Muscle of back (tissue), 11 donors: Measurements from ENCODE around the gene PLAGL1. TPM values are rescaled to one million over a fixed set of nuclear protein-coding genes. Genes with fewer than 3 reads are reported as not detected.
"Not testable (repeated sequence)": the region's sequence is repeated elsewhere in the genome, so short reads cannot be mapped to it uniquely, and the experiment has no call there.

Experiments used
- DNase-seq, 3 donors: peaks; one replicate each; pipeline versions ENCODE4 v3.0.0 to v3.0.0-alpha.2; 2013
- polyA plus RNA-seq, 10 donors: library from polyadenylated mRNA; unstranded; fragments of 120-200 nt; gene quantifications; one replicate each; pipeline ENCODE4 v1.2.1, GENCODE V29; 2013; ENCODE audit not compliant: insufficient read length in 10 of 10

Gene PLAGL1
- polyA plus RNA-seq, 10 donors = 174 to 444 (median 257) TPM

GRCh38 chr6:143940011-143940597, 68.0 kb downstream of the PLAGL1 start:
- DNase-seq = peak in 1 of 3 donors; percentile 34

GRCh38 chr6:143939364-143939763, 68.7 kb downstream of the PLAGL1 start:
- DNase-seq = peak in 1 of 3 donors; percentile 40

- DNase-seq = peak in 1 of 3 donors; percentile 76
Observed at GRCh38 chr6:143937668-143937970, 70.4 kb downstream of the PLAGL1 start.

DNA sequence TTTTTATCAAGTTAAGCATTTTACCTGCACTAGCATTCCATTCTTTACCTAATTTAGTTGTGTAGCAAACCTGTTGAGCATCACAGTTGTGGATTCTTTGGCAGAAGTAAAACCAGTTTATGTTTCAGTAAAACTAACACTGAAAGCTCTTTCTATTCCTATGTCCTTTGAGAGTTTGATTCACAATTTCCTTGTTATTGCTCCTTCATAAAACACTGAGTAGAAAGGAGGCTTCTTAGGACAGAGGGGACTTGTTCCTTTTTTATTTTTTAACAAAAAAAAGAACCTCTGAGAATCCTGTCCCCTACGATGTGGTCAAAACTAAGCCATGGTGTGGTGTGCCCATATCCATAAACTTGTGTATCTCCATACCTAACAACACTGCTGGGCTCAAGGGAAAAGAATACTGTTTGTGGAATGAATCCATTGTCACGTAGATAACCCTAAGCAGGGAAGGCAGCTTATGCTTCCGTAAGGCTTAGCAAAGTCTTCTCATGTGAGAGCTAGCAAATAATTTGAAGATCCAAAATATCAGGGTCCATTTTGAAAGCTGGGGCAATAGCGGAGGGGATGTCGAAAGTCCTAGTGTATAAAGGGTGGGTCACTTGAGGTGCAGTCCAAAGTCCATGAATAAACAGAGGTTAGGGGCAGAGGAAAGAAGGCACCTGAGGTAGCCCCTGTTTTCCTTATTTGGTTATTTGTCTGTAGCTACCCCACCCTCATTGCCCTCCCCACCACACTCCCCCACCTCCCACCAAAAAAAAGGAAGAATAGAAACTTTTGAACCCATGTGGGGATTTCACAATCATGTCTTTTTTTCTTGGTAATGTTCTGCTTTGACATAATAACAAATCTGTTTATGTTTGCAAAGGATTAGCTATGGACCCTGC, 71.0 kb downstream of the PLAGL1 start:
- peak in 1 of 3 donors; percentile 58 for DNase-seq

GRCh38 chr6:143936347-143936746, 71.7 kb downstream of the PLAGL1 start:
- no peak for DNase-seq

- DNase-seq = peak in 1 of 3 donors; percentile 1
Observed at GRCh38 chr6:143934867-143935266, 73.2 kb downstream of the PLAGL1 start.

- peak in 1 of 3 donors; percentile 68 for DNase-seq
Observed at GRCh38 chr6:143934331-143934730, 73.7 kb downstream of the PLAGL1 start.

DNA sequence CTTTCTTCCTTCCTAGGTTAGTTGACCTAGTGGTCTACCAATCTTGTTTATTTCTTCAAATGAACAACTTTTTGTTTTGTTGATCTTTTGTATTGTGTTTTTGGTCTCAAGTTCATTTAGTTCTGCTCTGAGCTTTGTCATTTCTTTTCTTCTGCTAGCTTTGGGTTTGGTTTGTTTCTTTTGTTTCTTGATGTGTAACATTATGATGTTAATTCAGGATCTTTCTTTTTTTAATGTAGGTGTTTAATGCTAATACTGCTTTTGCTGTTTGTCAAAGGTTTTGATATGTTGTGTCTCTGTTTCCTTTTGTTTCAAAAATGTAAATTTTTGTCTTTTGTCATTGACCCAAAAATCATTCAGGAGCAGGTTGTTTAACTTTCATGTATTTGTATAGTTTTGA, 78.1 kb downstream of the PLAGL1 start:
- DNase-seq = no peak

DNA sequence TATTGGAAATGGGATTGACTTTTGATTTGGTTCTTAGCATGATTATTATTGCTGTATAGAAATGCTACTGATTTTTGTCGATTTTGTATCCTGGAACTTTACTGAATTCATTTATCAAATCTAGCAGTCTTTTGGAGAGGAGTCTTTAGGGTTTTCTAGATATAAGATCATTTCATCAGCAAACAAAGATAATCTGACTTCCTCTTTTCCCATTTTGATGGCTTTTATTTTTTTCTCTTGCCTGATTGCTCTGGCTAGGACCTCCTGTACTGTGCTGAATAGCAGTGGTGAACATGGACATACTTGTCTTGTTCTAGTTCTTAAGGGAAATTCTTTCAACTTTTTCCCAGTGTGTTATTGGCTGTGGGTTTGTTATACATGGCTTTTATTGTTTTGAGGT, 79.2 kb downstream of the PLAGL1 start:
- no peak for DNase-seq

GRCh38 chr6:143917026-143917425, 91.0 kb downstream of the PLAGL1 start:
- not testable (repeated sequence) for DNase-seq

- no peak for DNase-seq
Observed at GRCh38 chr6:143912671-143913070, 95.4 kb downstream of the PLAGL1 start.

- DNase-seq = no peak
Observed at GRCh38 chr6:143911028-143911427, 97.0 kb downstream of the PLAGL1 start.

DNA sequence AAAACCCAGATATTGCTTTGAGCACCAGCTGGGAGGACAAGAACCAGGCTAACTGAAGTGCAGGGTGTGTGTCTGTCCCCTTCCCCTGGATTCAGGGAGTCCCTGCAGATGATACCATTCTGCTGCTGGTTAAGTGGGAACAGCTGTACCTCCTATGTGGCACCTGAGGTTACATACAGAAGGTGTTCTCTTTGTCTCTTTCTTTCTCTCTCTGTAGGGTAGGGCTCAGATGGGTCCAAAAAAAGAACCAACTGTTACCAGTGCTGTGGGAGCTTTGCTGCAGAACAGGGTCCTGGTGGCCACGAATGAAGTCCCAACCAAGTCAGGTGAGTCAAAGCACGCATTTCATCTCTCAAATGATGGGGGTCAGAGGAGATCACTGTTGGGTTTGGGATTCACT, 105.2 kb downstream of the PLAGL1 start:
- peak in 1 of 3 donors; percentile 51 for DNase-seq

DNA sequence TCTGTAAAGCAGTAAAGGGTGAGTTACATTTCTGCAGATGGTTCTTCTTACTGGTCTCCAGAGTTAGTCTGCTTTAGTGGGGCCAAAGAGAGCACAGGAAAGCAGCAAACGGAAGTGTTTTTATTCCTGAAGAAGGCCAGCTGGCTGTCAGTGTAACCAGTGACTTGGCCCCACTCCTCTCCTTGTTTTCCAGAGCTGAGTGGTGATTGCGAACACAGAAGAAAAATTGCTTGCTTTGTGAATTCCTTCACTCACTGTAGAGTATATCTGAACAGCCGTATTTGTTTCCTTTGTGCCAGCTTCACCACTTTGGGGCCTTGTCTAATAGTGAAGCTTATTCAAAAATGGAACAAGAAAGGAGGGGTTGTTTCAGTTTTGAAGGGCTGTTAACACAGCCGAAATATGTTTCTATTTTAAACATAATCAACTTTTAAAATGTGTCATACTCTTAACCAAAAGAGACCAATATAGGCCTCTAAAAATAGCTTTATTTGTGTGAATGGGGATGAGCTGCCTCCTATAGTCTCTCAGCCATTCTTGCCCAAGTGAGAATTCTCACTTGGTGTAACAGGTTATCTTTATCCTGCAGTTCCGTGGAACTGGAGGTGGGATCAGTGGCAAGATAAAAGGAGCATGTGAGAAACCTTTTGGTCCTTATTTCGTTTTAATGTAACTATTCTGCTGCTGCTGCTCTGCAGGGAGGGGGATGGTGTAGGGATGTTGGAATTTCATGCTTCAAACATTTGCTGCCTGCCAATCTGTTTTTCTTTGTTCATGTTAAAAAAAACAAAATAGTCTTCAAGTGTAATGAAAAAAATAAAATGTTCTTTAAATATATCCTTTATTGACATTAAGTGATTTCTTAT, 105.9 kb downstream of the PLAGL1 start:
- peak; percentile 83 to 96 (median 92) for DNase-seq

DNA sequence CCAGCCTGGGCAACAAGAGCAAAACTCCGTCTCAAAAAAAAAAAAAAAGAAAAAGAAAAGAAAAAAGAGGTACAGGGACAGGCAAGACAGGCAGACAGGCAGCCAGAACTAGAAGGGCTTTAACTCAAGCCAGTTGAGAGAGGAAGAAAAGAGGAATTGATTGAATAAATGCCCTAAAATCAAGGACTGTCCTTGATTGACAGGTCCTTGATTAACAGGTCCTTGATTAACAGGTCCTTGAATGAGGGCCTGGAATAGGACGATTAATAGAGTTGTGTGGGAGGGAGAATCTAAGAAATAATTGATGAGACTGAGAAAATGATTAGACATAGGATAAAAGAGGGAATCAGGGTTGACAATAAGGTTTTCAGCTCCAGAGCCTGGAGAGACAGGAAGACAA, 107.7 kb downstream of the PLAGL1 start:
- DNase-seq = no peak

- DNase-seq = no peak
Observed at GRCh38 chr6:143896126-143896860, 111.8 kb downstream of the PLAGL1 start.

GRCh38 chr6:143894655-143895054, 113.4 kb downstream of the PLAGL1 start:
- DNase-seq = peak; percentile 53 to 74 (median 65)
